22Rv1 (cell line): ENCODE data around the gene IRF1.

ENCODE experiments used
- ZFX ChIP-seq: fragments of 450-650 bp; IDR thresholded peaks from 2 replicates; pipeline ENCODE4 v1.6.1; 2017; ENCODE audit warnings: antibody characterized with exemption, borderline replicate concordance
- TF ChIP-seq, protein P1 (sequence below): fragments of 450-650 bp; IDR thresholded peaks from 2 replicates; pipeline ENCODE4 v1.5.1; 2017; ENCODE audit warnings: mild to moderate bottlenecking

DNA sequence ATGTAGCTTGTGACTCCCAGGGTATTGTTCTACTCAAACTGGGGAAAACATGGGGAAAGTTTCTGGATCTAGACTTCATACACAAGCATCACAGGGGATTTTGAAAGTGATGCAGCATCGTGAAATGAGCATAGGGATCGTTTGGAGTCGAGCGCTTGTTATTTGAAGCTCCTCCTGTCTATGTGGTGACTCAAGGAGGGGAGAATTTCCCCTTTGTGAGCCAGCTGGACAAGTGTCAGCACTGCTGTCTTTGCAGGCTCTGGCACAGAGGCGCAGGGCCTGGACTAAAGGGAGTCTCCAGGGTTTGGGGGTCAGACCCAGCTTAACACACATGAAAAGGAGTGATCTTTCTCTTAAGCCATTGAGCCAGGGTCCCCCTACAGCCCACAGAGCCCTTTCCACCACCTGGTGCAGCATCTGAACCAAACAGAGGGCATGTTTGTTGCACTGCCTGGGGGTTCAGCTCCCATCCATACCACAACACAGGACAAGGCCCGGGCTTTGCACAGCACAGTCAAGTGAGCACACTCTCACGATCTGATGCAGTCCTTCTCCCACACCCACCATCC, 51.0 kb downstream of the IRF1 start:
- TF ChIP-seq, protein P1, sequence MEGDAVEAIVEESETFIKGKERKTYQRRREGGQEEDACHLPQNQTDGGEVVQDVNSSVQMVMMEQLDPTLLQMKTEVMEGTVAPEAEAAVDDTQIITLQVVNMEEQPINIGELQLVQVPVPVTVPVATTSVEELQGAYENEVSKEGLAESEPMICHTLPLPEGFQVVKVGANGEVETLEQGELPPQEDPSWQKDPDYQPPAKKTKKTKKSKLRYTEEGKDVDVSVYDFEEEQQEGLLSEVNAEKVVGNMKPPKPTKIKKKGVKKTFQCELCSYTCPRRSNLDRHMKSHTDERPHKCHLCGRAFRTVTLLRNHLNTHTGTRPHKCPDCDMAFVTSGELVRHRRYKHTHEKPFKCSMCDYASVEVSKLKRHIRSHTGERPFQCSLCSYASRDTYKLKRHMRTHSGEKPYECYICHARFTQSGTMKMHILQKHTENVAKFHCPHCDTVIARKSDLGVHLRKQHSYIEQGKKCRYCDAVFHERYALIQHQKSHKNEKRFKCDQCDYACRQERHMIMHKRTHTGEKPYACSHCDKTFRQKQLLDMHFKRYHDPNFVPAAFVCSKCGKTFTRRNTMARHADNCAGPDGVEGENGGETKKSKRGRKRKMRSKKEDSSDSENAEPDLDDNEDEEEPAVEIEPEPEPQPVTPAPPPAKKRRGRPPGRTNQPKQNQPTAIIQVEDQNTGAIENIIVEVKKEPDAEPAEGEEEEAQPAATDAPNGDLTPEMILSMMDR: no peak
- no peak for TF ChIP-seq ZFX
